Endodermal cell (in vitro differentiated cells): ENCODE data around the gene DRG2. TPM values are rescaled to one million over a fixed set of nuclear protein-coding genes. Genes with fewer than 3 reads are reported as not detected.

Experiments used
- DNase-seq: peaks from one replicate; pipeline ENCODE4 v3.0.0-alpha.2; 2017
- H3K27ac ChIP-seq: 2 replicates; pipeline ENCODE4 v1.5.1; 2013; ENCODE audit warnings: mild to moderate bottlenecking, low read depth, low read length, moderate library complexity
- H3K27me3 ChIP-seq: 2 replicates; pipeline ENCODE4 v1.6.1; 2013; ENCODE audit warnings: mild to moderate bottlenecking, low read length, moderate library complexity; ENCODE audit not compliant: insufficient read depth, control insufficient read depth, poor library complexity, severe bottlenecking
- H3K36me3 ChIP-seq: 2 replicates; pipeline ENCODE4 v1.7.0; 2013; ENCODE audit warnings: mild to moderate bottlenecking, low read length, moderate library complexity; ENCODE audit not compliant: control insufficient read depth, insufficient read depth
- H3K4me1 ChIP-seq: one replicate; pipeline ENCODE4 v1.7.0; 2013; ENCODE audit warnings: low read length; ENCODE audit not compliant: control insufficient read depth, insufficient read depth
- H3K4me3 ChIP-seq: 2 replicates; pipeline ENCODE4 v1.5.1; 2013; ENCODE audit warnings: mild to moderate bottlenecking, low read length, moderate library complexity
- H3K9ac ChIP-seq: 2 replicates; pipeline ENCODE4 v1.6.1; 2013; ENCODE audit warnings: mild to moderate bottlenecking, low read length, moderate library complexity; ENCODE audit not compliant: poor library complexity, severe bottlenecking; ENCODE audit errors: extremely low read depth
- H3K9me3 ChIP-seq: 2 replicates; pipeline ENCODE4 v1.6.1; 2013; ENCODE audit warnings: mild to moderate bottlenecking, low read length, moderate library complexity; ENCODE audit not compliant: control insufficient read depth
- H3K27ac Mint-ChIP-seq: 2 replicates; pipeline ENCODE4 v1.8.0; 2020; ENCODE audit warnings: mixed read lengths
- H3K27me3 Mint-ChIP-seq: 2 replicates; pipeline ENCODE4 v1.8.0; 2021; ENCODE audit warnings: mild to moderate bottlenecking, mixed read lengths; ENCODE audit not compliant: insufficient read depth
- H3K36me3 Mint-ChIP-seq: 2 replicates; pipeline ENCODE4 v1.8.0; 2020; ENCODE audit warnings: low read depth, mixed read lengths
- H3K4me1 Mint-ChIP-seq: 2 replicates; pipeline ENCODE4 v1.8.0; 2020; ENCODE audit warnings: mixed read lengths
- H3K4me3 Mint-ChIP-seq: 2 replicates; pipeline ENCODE4 v1.8.0; 2020; ENCODE audit warnings: mild to moderate bottlenecking, moderate library complexity, mixed read lengths
- H3K9me3 Mint-ChIP-seq: 2 replicates; pipeline ENCODE4 v1.8.0; 2020; ENCODE audit warnings: mild to moderate bottlenecking, mixed read lengths
- CTCF ChIP-seq: fragments of 200-600 bp; sonication (generic); conservative IDR thresholded peaks from 2 replicates; pipeline ENCODE4 v1.5.0; 2021; ENCODE audit warnings: antibody characterized with exemption, mild to moderate bottlenecking
- WGBS, 2 experiments: methylation state at CpG; one replicate each; pipeline versions ENCODE4 v1.1.5 to v1.1.7; 2013; ENCODE audit warnings: missing lambda C conversion rate in 2 of 2, mixed read lengths in 1 of 2; ENCODE audit not compliant: insufficient coverage in 1 of 2, insufficient read length in 1 of 2; 5-methylcytosine and 5-hydroxymethylcytosine counted together
- total RNA-seq, 2 donors: library from RNA; stranded (reverse); fragmentation: NEBNext Ultra II Directional in 1 of 2; extraction: Animal tissue kit (Norgen Biotek cat#: 25700) in 1 of 2; gene quantifications; 2 replicates in 1 of 2; 3 replicates in 1 of 2; pipeline ENCODE4 v1.2.1, GENCODE V29; 2021

The DRG2 gene
- total RNA-seq, 2 donors from 2014 or later: 45.1 to 49.9 TPM

- no peak overlapping the region for H3K27ac Mint-ChIP-seq
- peaks cover 77% of the 10 kb centered on the region for H3K36me3 ChIP-seq
- H3K4me3 Mint-ChIP-seq: no peak overlapping the region
- peaks cover 72% of the 10 kb centered on the region for H3K36me3 Mint-ChIP-seq
- no peak for DNase-seq
- WGBS, 2 experiments: 93 to 94% methylated on average over 3 of the region's 3 CpGs
- peak; percentile 22 for TF ChIP-seq CTCF
- H3K4me1 ChIP-seq: no peaks in the 10 kb centered on the region
- no peaks in the 10 kb centered on the region for H3K9me3 ChIP-seq
- no peaks in the 10 kb centered on the region for H3K4me1 Mint-ChIP-seq
- H3K27me3 ChIP-seq: no peaks in the 10 kb centered on the region
- no peak overlapping the region for H3K4me3 ChIP-seq
- no peaks in the 10 kb centered on the region for H3K27me3 Mint-ChIP-seq
- H3K9ac ChIP-seq: no peak overlapping the region
- H3K9me3 Mint-ChIP-seq: no peaks in the 10 kb centered on the region
- no peak overlapping the region for H3K27ac ChIP-seq
These were observed 31.5 kb upstream of the DRG2 start for GRCh38 chr17:18056214-18056613.

GRCh38 chr17:18059283-18059682, 28.5 kb upstream of the DRG2 start:
- peaks cover 78% of the 10 kb centered on the region for H3K36me3 ChIP-seq
- no peaks in the 10 kb centered on the region for H3K9me3 ChIP-seq
- no peak for DNase-seq
- no peaks in the 10 kb centered on the region for H3K27me3 ChIP-seq
- no peak for TF ChIP-seq CTCF
- H3K4me1 Mint-ChIP-seq: no peaks in the 10 kb centered on the region
- H3K9me3 Mint-ChIP-seq: no peaks in the 10 kb centered on the region
- no peaks in the 10 kb centered on the region for H3K27me3 Mint-ChIP-seq
- H3K27ac ChIP-seq: no peak overlapping the region
- 93 to 100% methylated on average over 3 to 5 of the region's 5 CpGs for WGBS, 2 experiments
- peak overlapping the region; percentile 4 for H3K27ac Mint-ChIP-seq
- H3K9ac ChIP-seq: no peak overlapping the region
- H3K4me1 ChIP-seq: no peaks in the 10 kb centered on the region
- H3K4me3 Mint-ChIP-seq: no peak overlapping the region
- no peak overlapping the region for H3K4me3 ChIP-seq
- H3K36me3 Mint-ChIP-seq: peaks cover 77% of the 10 kb centered on the region

GRCh38 chr17:18064053-18064452, 23.7 kb upstream of the DRG2 start:
- no peaks in the 10 kb centered on the region for H3K9me3 ChIP-seq
- H3K9me3 Mint-ChIP-seq: no peaks in the 10 kb centered on the region
- H3K4me3 Mint-ChIP-seq: no peak overlapping the region
- no peaks in the 10 kb centered on the region for H3K4me1 ChIP-seq
- peaks cover 68% of the 10 kb centered on the region for H3K36me3 ChIP-seq
- no peak overlapping the region for H3K27ac ChIP-seq
- peaks cover 50% of the 10 kb centered on the region for H3K36me3 Mint-ChIP-seq
- no peak for DNase-seq
- no peaks in the 10 kb centered on the region for H3K27me3 Mint-ChIP-seq
- H3K9ac ChIP-seq: no peak overlapping the region
- TF ChIP-seq CTCF: no peak
- no peaks in the 10 kb centered on the region for H3K4me1 Mint-ChIP-seq
- no peak overlapping the region for H3K27ac Mint-ChIP-seq
- 80 to 96% methylated on average over 1 to 2 of the region's 2 CpGs for WGBS, 2 experiments
- no peaks in the 10 kb centered on the region for H3K27me3 ChIP-seq
- H3K4me3 ChIP-seq: no peak overlapping the region
